Measurements from ENCODE around the gene EIF2B1.

DNA sequence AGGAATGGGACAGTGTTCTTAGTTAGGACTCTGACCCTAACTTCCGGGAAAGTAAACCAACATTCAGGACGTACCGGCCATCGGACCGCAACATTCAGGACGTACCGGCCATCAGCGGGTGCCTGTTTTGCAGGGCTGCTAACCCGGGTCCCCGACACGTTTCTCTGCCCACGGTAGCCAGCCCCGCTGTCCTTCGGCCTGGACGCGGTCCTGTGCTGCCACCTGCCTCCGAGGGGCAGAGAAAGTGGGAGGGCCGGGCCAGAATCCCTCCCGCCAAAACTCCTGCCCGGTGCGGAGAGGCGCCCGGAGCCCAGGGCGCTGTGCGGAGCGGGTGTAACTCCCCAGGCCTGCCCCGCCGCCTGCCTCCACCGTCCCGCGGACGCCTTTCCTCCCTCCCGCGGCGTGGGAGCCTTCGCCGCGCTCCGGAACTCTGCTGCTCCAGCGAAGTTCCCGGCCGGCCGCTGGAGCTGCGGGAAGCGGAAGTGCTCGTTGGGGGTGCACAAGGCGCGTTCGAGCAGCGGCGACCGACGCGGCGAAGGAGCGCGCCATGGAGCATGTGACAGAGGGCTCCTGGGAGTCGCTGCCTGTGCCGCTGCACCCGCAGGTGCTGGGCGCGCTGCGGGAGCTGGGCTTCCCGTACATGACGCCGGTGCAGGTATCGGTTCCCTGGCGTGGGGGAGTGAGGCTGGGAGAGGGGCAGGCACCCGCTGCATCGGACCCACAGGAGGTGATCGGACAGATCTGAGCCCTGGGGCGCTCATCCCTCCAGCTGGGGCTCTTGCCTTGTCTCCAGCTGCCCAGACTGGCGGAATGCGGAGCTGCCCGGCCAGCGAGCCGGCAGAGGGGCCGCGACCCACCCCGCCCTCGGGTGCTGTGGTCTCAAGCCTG lies 31.6 kb downstream of the EIF2B1 start, which contains the start of gene DDX55:
- TF ChIP-seq, protein P1, sequence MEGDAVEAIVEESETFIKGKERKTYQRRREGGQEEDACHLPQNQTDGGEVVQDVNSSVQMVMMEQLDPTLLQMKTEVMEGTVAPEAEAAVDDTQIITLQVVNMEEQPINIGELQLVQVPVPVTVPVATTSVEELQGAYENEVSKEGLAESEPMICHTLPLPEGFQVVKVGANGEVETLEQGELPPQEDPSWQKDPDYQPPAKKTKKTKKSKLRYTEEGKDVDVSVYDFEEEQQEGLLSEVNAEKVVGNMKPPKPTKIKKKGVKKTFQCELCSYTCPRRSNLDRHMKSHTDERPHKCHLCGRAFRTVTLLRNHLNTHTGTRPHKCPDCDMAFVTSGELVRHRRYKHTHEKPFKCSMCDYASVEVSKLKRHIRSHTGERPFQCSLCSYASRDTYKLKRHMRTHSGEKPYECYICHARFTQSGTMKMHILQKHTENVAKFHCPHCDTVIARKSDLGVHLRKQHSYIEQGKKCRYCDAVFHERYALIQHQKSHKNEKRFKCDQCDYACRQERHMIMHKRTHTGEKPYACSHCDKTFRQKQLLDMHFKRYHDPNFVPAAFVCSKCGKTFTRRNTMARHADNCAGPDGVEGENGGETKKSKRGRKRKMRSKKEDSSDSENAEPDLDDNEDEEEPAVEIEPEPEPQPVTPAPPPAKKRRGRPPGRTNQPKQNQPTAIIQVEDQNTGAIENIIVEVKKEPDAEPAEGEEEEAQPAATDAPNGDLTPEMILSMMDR (IDR thresholded peaks at IDR 0.05), result peak in 3 of 4 experiments; percentile 13 to 51 (median 25)
- TF ChIP-seq POLR2AphosphoS5 (IDR thresholded peaks at IDR 0.05) (peak; percentile 69 to 91 (median 84)), POLR2A (IDR thresholded peaks at IDR 0.05) (peak; percentile 33 to 51), EP300 (IDR thresholded peaks at IDR 0.05) (peak in 1 of 4 donors; percentile 46)

Measured in sigmoid colon (tissue), 4 donors.